Measurements from ENCODE around the gene GALNT1.

Gene GALNT1

DNA sequence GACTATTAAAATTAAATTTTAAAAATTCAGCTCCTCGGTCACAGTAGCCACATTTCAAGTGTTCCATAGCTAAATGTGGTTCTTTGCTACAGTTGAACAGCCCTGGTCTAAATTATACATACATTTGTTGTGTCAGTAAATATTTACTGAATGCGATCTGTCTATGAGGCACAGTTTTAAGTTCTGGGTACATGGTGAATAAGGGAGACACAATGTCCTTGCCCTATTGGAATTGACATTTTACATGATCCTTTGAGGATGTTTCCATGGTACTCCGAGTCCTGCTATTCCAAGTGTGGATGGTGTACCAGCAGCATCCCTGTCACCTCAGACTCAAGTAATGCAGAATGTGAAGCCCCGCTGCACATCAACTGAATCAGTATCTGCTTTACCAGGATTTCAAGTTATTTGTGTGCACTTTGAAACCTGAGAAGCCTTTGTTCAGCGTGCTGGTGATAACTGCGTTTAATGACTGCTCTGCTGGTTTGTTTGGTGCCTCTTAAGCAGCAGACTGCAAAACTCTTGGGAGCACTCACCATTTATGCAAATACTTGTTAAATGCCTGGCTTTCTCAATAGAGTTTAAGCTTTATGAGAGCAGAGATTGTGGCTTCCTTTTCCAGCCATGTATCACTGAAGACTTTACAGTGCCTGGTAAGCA, 1.5 kb downstream of the GALNT1 start:
- no peak for DNase-seq (ENCODE audit: low read depth)

DNA sequence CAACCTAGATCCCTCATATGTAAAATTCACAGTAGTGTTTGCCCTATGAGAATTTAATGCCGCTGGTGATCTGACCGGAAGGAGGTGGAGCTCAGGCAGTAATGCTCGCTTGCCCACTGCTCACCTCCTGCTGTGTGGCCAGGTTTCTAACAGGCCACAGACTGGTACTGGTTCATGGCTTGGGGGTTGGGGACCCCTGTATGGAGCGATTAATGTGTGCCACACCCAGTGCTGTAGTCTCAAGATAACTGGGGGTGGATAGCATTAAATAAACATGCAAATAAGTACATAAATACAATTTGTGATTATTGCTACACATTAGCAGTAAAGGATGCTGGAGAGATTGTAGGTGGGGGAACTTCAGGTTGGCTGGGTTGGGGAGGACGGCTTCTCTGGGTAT, 3.2 kb downstream of the GALNT1 start:
- DNase-seq (ENCODE audit: low read depth) = no peak

DNA sequence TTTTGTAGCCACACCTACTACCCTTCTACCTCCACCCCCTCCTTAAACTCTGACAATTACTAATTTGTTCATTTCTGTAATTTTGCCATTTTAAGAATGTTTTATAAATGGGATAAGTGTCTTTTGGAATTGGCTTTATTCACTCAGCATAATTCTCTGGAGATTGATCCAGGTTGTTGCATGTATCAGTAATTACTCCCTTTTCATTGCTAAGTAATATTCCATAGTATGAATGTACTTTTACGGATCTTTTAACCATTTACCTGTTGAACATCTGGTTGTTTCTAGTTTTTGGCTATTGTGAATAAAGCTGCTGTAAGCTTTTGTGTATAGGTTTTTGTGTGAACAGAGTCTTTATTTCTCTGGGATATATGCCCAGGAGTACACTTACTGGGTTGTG, 4.1 kb downstream of the GALNT1 start:
- DNase-seq (ENCODE audit: low read depth) = no peak

DNA sequence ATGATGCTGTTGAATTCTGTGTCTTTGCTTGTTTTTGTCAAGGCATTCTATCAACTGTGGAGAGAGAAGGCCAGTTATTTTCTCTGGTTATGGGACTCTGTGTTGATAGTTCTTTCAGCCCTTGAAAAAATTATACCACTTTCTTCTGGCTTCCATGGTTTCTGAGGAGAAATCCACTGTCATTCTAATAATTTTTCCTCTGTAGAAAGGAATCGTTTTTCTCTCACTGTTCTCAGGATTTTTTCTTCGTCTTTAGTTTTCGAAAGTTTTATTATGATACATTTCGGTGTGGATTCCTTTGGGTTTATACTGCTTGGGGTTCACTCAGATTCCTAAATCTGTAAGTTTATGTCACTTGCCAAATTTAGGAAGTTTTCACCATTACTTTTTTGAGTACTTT, 6.6 kb downstream of the GALNT1 start:
- DNase-seq (ENCODE audit: low read depth) = no peak

DNA sequence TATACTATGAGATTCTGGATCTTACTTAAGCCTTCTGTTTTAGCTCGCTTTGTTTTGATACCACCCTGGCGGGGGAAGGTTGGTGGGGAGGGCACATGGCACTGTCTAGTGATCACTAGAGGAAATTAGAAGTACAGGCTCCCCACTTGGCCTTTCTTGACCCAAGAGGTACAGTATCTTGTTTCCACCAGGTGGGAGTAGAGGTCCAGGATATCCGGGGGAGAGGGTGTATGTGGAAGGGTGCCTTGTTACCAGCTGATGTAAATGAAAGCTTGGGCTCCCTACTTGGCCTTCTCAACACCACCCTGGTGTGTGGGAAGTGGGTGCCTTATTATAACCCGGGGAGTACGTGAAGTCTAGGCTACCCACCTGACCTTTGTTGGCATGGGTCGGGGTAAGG, 7.5 kb downstream of the GALNT1 start:
- DNase-seq (ENCODE audit: low read depth) = peak; percentile 11

DNA sequence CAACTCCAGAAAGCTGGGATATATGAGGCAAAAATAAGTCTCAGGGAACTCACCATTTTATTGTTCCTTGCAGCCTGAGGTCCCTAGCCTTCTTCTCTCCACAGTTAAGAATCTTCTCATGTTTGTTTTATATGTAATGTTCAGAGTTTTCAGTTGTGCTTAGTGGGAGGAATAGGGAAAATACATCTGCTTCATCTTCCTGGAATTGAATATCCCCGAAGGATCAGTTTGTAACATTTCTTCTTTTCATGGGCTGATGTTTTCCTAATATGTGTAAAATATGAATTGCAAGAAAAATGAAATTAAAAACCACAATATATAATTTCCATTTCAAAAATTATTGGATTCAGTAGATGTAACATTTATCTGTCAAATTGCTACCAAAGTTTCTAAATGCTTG, 8.0 kb downstream of the GALNT1 start:
- DNase-seq (ENCODE audit: low read depth) = no peak

DNA sequence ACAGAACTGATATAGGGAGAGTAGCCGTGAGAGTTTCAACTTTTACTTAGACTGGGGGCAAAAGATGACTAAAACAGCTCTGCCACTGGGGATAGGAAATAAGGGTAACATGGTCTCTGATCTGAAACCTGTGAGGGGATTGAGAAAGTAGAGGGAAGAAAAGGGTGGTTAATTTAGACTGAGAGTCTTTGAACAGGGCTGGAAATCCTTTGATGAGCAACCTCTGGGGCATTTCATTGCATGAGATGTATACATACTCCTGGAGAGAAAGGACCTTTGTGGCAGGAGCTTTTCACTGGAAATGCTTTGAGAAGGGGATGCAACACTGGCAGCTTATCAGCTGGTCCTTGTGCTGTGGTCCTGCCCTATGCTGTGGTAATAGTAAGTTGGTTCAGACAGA, 9.4 kb downstream of the GALNT1 start:
- DNase-seq (ENCODE audit: low read depth) = no peak

DNA sequence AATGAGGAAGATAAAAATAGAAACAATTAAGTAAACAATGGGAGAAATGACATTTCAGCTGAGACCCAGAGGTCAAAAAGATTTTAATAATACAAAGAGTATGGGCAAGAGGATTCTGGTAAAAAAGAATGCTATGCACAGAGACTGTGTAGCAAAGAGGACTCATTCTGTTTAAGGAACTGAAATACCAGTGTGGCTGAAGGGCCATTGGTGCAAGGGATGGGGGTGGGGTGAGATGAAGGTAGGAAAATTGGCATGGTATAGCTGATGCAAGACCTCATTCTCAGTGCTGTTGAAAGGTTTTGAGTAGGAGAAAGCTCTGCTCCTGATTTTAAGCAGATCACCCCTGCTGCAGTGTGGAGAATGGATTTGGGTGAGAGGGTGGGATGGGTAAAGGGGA, 10.8 kb downstream of the GALNT1 start:
- DNase-seq (ENCODE audit: low read depth) = no peak

DNA sequence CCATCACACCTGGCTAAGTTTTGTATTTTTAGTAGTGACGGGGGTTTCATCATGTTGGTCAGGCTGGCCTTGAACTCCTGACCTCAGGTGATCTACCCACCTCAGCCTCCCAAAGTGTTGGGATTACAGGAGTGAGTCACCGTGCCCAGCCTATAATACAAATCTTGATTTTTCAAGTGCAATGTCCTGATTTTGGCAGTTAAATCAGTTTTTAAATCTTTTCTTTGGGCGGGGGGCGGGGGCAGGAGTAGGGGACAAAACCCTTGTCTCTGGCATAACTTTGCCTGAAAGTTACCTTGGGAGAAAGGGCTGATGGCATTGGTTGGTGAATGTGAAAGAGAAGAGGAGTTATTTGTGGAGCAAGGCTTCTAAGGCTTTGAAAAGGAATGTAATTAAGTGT, 12.3 kb downstream of the GALNT1 start:
- DNase-seq (ENCODE audit: low read depth) = no peak

DNA sequence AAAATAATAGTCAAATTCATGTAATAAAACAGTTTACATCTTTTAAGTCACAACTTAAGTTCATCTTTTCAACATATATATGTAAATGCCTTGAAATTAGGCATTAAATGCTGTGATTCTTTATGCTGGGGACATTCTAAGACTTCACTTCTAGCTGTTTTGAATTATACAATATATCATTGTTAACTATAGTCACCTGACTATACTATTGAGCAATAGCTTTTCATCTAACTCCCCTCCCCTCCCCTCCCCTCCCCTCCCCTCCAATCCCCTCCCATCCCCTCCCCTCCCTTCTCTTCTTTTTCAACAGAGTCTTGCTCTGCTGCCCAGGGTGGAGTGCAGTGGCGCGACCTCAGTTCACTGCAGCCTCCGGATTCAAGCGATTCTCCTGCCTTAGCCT, 16.2 kb downstream of the GALNT1 start:
- no peak for DNase-seq (ENCODE audit: low read depth)

DNA sequence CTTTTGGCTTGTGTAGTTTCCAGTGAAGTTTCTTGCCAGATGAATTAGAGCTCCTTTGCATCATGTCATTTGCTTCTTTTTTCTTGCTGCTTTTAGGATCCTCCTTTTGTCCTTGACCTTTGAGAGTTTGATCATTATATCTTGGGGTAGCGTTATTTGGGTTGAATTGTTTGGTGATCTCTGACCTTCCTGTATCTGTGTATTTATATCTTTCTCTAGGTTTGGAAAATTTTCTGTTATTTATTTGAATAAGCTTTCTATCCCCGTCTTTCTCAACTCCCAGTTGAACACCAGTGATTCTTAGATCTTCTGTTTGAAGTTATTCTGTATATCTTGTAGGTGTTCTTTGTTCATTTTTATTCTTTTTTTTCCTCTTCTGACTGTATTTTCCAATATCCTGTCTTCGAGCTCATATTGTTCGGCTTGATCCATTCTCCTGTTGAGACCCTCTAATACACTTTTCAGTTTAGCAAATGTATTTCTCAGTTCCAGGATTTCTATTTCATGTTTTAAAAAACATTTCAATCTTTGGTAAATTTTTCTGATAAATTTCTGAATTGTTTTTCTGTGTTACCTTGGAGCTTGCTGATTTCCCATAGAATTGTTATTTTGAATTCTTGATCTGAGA, 20.8 kb downstream of the GALNT1 start:
- no peak for DNase-seq (ENCODE audit: low read depth)

DNA sequence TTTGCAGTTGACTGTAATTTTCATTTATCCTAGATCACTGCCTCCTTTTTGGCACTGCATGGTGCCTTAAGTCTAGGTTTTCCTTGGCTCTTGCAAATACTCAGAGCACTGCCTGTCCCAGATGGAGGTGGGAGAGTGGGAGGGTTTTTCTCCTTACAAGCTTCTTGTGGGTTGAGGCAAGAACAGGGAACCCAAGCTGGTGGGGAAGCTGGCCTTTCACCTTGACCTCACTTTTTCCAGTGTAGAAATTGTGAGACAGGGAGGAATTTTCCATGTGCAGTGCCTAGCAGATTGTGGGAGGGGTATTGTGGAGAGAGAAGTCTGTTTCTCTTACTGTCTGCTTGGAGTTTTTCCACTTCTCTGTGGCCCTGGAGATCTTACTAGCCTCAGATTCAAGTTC, 21.5 kb downstream of the GALNT1 start:
- DNase-seq (ENCODE audit: low read depth) = no peak

DNA sequence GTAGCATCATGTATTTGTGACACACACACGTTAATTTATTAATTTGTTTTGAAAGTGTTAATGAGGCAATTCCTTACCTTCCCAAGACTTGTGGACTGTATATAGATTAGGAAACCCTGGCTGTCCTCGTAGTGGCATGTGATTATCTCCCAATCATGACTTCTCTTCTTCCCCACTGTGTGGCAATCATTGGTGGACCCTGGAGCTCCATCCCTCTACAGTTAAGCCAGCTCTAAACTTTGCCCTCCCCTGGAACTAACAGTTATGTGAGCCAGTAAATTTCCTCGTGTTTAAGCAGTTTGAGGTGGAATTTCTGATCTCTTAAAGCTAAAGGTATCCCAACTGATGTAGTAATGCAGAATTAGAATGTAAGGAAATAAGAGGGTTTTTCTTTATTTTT, 22.0 kb downstream of the GALNT1 start:
- no peak for DNase-seq (ENCODE audit: low read depth)

DNA sequence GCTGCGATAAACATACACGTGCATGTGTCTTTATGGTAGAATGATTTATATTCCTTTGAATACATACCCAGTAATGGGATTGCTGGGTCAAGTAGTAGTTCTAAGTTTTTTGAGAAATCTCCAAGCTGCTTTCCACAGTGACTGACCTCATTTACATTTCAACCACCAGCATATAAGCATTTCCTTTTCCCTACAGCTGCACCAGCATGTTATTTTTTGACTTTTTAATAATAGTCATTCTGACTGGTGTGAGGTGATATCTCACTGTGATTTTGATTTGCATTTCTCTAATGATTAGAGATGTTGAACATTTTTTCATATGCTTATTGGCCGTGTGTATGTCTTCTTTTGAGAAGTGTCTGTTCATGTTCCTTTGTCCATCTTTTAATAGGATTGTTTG, 22.8 kb downstream of the GALNT1 start:
- DNase-seq (ENCODE audit: low read depth) = no peak

DNA sequence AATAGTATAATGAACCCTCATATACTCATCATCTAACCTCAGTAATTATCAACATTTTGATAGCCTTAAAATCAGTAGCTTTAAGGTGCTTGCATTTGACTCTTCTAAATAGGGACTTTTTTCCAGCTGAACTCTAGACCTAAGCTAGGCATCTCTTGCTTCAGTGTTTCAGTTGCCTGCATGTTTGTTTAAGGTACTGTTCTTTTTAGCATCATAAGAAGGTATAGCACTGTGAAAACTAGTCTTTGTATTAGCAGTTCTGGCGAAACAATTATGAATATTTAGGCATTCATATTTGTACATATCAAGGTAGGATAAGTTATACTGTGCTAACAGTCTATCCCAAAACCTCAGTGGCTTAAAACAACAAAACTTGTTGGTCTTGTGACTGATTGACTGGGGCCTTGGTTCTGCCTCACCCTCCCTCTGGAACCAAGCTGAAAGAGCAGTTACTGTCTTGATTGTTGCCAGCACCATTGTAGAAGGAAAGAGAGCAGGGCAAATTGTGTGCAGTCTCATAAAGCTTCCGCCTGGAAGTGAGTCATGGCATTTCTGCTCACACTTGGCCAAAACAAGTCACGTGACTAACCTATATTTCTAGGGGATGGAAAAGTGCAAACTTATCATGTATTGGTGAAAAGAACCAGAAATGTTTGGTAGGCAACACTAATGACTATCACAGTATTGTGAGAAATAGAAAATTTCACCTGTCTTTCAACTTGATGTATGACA, 24.3 kb downstream of the GALNT1 start:
- no peak for DNase-seq (ENCODE audit: low read depth)

DNA sequence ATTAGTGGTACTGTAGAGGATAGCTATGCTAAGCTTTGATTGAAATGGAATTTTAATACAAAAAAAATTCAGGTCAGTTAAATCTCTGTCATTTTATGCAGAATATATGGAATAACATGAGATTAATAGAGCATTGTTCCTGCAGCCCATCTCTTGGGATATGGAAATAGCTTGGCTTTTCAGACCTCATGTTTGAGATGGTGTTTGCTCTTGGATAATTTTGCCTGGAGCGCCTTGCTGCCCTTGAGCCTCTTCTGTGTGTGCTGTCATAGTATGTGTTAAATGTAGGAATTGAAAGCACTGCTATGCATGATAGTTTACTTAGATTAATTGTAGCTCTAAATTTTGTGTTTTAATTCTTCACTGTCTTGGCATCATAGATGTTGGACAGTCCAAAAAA, 27.7 kb downstream of the GALNT1 start:
- DNase-seq (ENCODE audit: low read depth) = no peak

DNA sequence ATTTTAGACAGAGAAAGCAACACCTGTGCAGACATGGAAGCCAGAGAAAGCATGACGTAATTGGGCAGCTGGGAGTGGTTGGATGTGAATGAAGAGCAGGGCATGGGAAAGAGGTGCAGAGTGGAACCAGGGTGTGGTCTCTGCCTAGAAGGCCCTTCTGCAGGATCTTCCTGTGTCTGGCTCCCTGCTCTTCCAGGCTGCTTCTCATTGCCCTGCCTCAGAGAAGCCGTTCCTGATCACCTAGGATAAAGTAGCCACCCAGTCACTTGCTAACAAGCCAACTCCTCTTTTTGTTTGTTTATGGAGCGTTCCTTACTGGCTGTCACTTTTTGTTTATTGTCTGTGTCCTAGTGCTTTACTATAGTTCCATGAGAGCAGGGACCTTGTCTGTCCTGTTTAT, 28.5 kb downstream of the GALNT1 start:
- DNase-seq (ENCODE audit: low read depth) = no peak

DNA sequence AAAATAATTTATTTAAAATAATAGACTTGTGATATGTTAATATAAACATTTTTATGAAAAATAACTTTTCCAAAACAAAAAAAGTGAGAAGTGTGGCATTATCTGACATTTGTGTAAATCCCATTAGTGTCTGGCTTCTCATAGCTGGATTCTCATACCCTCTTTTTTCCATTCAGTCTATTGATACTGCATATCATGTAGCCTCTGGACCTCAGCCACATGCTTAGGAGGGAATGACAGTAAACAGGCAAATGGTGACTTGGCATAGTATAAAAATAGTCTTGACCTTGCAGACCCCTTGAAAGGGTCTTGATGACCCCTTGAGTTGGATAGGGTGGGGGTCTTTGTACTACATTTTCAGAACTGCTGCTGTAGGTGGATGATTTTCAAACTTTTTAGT, 29.2 kb downstream of the GALNT1 start:
- no peak for DNase-seq (ENCODE audit: low read depth)

DNA sequence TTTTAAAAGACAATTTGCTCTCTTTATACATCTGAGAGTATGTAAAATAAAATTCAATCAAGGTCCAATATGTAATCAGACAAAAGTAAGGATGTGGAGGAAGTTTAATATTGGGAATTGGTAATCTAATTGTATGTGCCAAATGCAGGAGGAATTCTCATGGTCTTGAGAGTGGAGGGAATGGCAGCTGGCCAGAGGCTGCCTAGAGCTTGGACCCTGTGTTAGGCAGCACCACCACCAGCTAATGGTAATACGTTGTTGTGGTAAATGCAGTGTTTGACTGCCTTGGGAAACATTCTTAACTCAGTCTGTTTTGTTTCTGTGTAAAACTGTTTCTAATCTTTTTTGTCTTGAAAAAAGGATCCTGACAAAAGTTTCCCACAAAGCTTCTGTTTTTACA, 30.0 kb downstream of the GALNT1 start:
- no peak for DNase-seq (ENCODE audit: low read depth)

DNA sequence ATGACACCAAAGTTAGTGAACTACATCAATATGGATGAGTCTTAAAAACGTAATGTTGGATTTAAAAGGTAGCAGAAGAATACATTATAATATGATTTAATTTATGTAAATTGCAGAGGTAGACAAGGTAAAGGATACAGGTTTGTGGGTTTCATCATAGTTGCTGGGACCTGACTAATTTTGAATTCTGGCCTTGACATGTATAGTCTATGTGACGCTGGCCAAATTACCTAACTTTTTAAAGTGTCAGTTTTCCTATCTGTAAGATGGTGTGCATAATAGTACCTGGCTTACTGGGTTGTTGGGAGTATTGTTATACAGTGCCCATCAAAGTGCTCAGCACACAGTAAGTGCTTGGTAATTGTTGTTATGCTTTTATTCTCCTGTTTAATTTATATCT, 34.5 kb downstream of the GALNT1 start:
- DNase-seq (ENCODE audit: low read depth) = no peak

DNA sequence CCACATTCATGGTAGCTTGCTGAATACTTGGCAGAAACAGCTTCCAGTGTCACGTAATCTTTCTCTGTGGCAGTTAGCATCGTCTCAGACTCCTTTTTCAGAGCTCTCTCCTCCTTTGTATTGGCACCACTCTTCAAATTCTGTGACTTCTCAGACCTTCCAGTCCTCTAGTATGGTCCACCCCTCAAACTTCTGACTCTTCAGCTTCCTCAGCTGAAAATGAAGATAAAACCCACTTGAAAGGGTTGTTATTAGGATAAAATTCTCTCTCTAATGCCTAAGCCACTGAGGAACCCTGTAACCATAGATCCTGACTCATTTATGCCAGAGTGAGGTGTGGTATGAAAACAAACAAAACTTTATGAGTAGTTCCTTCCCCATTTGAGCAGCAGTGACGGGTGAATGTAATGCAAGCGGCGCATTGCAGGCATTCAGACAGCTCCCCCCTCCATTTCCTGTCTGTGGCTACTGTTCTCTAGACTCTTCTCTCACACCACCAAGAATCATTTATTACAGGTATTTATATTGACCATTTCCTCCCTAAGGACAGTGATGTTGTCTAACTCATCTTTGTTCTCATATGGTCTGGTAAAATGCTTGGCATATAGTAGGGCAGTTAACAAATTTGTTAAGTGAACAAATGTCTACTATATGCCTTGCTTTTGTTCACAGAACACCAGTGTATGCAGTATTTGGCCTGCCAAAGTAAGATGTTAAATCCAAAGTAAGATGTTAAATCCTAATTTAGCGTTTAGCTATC, 35.3 kb downstream of the GALNT1 start:
- DNase-seq (ENCODE audit: low read depth) = peak; percentile 39

DNA sequence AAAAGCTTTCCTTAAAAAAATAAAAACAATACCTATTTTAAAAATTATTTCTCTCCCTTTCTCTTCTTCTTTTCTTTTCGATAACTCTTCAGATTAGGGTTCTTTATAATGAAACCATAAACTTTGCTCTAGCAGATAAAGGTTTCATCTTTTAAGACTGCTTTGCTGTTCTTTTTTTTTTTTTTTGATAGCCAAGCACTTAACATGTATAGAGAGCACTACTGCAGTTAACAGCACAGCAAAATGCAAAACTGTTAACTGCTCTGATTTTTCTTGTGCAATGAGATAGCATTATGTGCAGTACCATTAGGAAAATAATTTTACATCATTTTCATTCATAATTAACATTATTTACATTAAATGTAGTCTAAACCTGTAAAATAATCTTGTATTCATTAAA, 36.3 kb downstream of the GALNT1 start:
- no peak for DNase-seq (ENCODE audit: low read depth)

DNA sequence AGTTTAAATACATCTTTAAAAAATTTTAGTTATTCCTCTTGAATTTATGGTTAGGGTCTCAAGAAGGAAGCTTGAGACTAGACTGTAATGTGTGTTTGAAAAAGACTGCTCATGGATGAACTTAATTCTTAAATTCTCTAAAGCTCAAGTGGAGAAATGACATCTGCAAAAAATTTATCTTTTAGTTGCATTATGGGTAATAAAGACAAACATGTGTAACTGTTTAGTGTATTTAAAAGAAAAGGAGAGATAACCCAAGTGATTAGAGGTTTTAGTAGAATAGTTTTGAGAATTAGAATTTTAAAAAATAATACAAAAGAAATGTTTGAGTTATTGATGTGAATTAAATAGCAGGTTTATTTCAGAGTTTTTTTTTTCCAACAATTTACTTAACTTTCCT, 36.7 kb downstream of the GALNT1 start:
- no peak for DNase-seq (ENCODE audit: low read depth)
